Fibroblast of skin of right biceps (primary cell): Measurements from ENCODE around the gene GTF2A1.
"Not testable (repeated sequence)": the region's sequence is repeated elsewhere in the genome, so short reads cannot be mapped to it uniquely, and the experiment has no call there.

Experiments
- DNase-seq: peaks from one replicate; pipeline ENCODE4 v3.0.0-alpha.2; 2013

Gene GTF2A1

DNA sequence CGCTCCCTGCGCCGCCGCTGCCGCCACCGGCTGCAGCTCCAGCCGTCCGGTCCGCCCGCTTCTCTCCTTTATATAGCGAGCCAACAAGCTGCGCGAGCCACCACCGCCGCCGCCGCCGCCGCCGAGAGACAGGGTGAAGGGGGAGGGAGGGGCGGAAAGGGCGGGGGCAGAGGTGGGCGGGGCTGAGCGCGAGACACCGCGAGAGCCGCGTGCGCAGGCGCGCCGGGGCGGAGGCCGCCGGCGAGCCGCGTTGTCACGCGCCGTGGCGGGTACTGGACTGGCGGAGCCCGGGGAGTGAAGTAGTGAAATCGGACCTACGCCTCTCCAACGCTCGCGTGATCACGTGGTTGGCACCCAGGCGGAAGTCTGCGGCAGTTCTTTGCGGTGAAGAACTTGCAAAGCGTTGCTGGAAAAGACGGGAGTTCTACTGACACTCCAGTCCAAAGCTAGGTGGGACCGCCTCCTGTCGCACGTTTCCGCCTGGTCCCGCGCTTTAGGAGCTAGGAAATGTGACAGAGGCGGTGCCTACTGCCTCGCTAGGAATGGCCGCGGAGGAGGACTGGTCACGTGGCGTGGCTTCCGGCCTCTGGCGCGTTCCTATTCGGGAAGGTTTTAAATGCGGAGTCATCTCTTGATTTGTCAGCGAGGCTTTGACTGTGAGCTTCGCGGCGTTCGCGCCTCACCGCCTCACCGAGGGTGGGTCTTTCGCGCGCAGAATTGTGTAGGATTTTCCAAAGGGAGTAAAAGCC lies at the start of gene GTF2A1:
TSS of gene GTF2A1 (minus strand) at position 130 of the 749 bp plus-strand sequence. CDS start 441 bp downstream, outside the sequence.
- peak; percentile 97 for DNase-seq

DNA sequence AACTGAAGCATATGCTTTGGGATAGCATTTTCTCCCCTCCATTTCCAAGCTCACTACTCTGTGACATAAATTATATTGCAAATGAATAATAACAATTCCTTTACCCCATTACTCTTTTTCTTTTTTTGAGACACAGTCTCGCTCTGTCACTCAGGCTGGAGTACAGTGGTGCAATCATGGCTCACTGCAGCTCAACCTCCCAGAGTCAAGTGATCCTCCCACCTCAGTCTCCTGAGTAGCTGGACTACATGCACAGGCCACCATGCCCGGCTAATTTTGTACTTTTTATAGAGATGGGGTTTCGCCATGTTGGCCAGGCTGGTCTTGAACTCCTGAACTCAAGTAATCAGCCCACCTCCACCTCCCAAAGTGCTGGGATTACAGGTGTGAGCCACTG lies 49.2 kb upstream of the GTF2A1 start:
- no peak for DNase-seq

DNA sequence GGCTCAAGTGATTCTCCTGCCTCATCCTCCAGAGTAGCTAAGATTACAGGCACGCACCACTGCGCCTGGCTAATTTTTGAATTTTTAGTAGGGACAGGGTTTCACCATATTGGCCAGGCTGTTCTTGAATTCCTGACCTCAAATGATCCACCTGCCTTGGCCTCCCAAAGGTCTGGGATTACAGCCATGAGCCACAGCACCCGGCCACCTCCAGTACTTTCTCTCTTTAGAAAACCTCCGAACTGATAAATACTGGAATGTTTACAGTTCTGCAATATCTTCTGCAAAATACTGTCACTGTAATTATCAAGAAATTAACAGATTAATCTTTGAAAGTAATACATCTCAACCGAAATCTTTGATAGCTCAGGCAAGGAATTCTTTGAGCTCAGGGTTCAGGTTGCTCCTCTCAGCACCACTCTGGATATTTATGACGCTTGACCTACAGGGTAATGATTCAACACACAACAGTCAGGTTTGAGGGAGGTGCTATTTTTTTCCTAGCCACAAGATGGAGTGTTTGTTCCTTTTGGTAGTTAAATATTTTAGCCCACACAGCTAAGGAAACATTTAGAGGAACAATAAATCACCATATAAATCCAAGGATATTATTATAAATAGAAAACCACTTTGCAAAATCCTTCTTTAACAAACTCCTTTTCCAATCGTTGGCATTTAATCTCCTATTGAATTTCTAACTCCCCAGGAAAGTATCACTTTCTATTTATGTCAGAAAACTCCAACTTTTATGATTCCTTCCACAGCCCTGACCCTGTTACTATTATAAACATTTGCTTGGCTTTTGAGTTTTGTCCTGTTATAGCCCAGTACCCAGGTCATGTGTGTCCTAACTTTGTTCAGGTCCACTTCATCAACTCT lies 48.6 kb upstream of the GTF2A1 start:
- peak; percentile 60 for DNase-seq

DNA sequence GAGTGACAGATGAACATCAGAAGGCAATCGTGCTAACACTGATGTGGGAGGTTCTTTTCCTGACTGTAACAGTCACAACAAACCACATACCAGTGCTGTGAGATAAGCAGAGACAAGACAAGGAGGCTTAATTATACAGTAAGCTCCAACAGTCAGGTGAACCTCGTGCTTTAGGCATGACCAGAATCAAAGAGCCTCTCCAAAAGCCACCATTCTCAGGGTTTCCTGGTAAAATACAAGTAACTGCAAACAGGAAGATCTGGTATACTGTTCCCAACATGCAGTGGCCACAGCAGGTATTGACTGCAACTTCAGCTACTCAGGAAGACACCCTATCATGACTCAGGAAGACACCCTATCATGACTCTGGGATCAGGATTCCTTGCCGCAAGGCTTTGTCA lies 47.3 kb upstream of the GTF2A1 start:
- DNase-seq: no peak

DNA sequence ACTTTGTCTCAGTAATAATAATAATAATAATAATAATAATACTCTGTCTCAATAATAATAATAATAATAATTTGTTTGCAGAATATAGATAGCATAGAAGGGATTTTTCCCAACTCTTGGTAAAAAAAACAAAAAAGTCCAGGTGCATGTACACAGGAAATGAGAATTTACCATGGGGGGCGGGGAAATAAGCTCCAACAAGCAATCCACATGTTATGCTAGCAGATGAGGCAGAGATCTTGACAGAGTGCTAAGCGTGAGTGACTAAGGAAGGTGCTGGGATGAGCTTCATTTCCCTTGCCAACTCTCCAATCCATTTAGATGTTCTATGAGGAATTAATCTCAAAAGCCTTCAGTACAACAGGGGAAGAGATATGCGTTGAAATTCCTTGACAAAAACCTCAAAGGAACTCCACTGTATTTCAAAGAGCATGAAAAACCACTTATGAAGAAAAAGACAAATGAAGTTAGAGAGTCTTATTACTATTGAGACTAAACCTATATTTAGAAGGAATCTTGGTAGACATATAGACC lies 44.9 kb upstream of the GTF2A1 start:
- DNase-seq: no peak

DNA sequence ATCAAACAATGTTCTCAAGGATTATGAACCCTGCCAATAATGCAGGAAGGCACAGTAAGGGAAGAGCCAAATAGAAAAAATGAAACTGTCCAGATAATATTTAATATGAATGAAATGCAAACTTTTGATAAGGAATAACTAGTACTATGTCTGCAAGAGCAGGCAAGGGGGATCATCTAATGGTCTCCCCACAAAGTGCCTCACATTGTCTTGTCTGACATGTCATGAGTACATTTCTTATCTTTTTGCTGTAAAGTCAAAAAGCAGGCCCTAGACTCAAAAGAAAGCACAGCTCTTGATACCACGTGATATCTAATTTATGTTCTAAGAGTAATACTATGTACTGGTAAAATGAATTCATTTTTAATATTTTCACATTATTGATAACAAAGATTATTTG lies 43.9 kb upstream of the GTF2A1 start:
- no peak for DNase-seq

DNA sequence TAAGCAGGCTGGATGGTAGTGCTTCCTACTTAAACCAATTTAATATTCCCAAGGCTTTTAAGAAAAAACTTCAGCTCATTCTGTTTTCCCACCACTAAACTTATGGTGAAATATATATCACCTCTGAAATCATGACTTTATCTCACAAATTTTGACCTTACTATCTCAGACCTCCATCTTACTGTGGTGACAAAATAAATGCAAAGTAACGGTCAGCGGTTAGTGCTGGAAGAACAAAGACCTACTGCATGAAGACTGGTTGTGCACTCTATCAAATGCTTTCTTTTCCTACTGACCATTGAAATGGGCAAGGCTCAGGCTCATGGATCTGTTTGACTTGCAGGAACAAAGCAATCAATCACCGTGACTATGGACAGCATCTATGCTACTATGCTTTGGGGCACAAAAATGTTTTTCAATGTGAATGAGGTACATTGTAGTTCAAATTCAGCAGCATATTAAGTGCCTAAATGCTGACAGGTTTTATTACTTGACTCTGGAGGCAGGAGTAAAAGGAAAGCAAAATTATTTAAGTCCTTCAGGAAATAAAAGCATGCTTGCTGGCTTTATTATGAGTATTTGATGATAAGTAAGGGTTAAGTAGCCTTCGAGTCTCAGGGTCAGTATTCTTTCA lies 43.1 kb upstream of the GTF2A1 start:
- no peak for DNase-seq

DNA sequence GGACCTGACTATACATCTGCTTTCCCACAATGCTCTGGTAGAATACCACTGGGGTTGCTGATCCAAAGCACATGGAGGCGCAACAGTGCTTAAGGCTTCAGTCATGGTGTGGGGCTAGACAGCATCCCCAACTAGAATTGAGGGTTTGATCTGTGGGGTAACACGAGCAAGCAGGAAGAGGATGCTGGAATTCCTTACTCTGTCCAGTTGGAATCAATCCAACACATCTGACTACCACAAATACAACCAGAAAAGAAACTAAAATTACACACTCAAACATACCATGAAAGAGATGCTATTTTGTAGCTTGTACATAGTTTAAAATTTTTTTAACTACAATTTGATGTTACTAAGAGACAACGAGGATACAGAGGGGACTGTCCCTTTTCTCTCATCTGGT lies 40.4 kb upstream of the GTF2A1 start:
- peak; percentile 12 for DNase-seq

DNA sequence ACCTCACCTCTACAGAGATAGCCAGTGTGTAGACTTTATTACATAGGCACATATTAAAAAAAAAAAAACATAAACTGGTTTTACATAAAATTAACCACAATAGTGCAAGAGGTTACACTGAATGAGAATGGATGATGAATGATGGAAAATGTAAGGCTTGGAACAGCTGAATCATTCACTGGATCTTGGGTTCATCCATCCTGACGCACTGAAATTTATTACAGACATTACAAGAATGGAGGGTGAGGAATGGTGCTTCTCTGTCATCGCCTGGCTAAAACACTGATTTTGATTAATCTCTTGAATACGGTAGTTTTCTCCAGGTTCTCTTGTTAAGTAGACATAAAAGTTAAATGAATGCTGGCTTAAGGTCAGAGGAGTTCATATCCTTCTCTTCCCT lies 40.0 kb upstream of the GTF2A1 start:
- peak; percentile 32 for DNase-seq

DNA sequence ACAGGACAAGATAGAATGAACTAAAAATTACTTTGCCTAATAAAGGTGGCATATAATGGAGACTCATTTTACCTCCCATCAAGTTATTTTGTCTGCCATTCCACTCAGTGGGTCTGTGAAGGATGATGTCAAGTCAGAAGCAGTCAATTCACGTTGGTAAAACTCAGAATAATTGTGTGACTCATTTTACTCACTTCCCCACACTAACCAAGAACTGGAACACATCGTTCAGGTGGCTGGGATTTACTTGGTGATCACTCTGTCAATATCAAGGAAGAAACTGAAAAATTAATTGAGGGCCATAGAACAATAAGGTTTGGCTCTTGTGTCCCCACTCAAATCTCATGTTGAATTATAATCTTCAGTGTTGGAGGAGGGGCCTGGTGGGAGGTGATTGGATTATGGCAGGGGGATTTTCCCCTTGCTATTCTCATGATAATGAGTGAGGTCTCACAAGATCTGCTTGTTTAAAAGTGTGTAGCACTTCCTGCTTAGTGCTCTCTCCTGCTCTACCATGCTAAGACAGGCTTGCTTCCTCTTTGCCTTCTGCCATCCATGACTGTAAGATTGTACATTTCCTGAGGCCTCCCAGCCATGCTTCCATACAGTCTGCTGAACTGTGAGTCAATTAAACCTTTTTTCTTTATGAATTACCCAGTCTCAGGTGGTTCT lies 35.7 kb upstream of the GTF2A1 start:
- DNase-seq: no peak

DNA sequence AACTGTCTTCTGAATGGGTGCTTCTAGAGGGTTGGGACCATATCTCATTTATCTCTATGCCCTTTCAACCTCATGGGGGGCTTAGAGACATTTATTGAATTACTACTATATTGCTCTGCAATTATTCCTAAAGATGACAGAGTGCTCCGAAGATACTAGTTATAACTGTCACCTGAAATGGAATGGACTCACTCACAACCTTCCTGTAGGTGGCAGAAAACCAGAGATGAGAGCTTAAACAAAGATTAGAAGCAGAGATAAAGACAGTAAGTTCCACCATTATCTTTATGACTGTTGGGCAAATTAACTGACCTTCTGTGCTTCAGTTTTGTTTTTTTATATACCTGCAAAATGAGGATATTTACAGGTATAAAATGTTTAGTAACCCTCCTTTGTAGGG lies 31.5 kb upstream of the GTF2A1 start:
- no peak for DNase-seq

DNA sequence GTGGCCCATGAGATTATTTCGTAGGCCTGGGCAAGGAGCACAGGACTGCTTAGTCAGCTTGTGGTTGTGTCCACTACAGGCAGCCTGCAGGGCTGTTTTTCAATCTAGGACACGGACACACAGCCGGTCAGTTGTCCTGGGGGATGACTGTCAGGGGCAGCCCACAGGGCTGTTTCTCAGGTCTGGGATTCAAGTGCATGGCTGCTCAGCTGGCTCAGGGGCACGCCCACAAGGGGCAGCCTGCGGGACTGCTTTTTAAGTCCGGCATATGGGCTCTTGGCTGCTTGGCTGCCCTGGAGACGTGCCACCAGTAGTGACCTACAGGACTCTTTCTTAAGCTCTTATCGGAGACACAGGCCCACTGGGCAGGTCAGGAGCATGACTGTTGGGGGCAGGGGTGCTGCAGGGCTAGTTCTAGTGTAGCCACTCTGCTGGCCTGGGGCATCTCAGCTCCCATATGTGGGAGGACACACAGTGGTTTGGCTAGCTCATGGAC lies 26.6 kb upstream of the GTF2A1 start:
- no peak for DNase-seq

DNA sequence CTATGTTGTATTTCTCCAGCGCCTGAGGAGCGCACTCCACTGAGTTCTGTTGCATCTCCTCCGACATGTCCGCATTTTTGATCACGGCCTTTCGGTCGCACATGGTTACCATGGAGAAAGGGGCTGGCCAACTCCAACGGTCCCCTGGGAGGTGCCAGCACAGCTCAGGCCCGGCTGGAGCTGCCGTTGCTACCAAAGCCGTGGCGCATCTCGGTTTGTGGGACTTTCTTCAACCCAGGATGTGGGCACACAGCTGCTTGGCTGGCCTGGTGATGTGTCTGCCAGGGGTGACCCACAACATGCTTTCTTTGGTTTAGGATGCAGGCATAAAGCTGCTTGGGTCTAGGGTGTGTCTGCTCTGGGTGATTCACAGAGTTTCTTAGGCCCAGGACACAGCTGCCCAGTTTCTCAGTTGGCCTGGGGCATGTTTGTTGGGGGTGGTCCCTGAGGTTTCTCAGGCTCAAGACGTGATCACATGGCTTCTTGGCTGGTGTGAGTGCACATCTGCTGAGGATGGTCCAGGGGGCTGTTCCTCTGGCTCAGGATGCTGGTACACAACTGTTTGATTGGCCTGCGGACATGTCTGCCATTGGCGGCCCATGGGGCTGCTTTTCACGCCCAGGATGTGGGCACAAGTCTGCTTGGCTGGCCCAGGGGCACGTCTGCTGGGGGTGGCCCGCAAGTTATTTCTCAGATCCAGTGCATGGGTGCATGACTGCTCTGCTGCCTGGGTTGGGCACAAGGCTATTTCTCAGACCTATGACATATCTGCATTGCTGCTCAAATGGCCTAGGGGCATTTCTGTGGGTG lies 25.9 kb upstream of the GTF2A1 start:
- no peak for DNase-seq

DNA sequence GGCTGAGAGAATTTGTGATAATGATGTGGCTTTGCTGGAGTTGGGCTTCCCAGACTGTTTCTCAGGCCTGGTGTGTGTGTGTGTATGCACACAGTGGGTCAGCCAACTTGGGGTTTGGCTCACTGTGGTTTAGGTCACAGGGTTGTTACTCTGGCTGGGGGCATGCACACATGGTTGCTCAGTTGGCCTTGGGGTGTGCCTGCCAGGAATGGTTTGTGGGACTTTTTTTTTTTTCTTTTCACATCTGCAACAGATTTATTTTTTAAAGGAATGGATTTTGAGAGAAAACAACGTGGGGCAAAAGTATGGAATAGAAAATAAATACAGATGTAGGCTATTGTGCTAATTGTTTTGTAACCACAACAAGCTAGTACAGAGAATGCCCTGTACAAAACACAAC lies 25.0 kb upstream of the GTF2A1 start:
- DNase-seq: no peak

DNA sequence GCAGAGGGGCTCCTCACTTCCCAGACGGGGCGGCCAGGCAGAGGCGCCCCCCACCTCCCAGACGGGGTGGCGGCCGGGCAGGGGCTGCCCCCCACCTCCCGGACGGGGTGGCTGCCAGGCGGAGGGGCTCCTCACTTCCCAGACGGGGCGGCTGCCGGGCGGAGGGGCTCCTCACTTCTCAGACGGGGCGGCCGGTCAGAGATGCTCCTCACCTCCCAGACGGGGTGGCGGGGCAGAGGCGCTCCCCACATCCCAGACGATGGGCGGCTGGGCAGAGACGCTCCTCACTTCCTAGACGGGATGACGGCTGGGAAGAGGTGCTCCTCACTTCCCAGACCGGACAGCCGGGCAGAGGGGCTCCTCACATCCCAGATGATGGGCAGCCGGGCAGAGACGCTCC lies 23.7 kb upstream of the GTF2A1 start:
- DNase-seq: not testable (repeated sequence)

DNA sequence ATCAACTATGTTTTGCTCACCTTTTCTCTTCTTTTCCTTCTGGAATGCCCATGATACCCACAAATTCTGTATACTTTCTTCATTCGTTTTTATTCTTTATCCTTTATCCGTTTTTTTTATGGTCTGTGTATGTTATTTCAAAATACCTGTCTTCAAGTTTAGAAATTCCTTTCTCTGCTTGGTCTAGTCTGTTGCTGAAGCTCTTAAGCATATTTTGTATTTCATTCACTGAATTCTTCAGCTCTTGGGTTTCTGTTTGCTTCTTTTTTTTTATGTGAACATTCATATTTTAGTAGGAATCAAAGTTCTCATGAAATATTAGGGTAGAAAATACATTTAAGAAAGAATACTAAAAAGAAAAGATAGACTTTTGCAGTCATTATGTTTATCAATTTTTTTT lies 22.7 kb upstream of the GTF2A1 start:
- no peak for DNase-seq

DNA sequence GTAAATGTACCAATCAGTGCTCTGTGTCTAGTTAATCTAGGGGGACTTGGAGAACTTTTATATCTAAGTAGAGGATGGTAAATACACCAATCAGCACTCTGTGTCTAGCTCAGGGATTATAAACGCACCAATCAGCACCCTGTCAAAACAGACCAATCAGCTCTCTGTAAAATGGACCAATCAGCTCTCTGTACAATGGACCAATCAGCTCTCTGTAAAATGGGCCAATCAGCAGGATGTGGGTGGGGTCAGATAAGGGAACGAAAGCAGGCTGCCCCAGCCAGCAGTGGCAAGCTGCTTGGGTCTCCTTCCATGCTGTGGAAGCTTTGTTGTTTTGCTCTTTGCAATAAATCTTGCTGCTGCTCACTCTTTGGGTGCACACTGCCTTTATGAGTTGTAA lies 16.1 kb upstream of the GTF2A1 start:
- DNase-seq: not testable (repeated sequence)

DNA sequence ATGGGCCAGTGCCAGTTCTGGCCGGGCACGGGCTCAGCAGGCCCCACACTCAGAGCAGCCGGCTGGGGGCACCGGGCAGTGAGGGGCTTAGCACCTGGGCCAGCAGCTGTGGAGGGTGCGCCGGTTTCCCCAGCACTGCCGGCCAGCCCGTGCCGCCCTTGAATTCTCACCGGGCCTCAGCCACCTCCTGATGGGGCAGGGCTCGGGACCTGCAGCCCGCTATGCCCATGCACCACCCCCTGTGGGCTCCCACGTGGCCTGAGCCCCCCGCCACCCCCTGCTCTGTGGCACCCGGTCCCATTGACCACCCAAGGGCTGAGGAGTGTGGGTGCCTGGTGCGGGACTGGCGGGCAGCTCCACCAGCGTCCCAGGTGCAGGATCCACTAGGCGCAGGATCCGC lies 15.4 kb upstream of the GTF2A1 start:
- DNase-seq: no peak

DNA sequence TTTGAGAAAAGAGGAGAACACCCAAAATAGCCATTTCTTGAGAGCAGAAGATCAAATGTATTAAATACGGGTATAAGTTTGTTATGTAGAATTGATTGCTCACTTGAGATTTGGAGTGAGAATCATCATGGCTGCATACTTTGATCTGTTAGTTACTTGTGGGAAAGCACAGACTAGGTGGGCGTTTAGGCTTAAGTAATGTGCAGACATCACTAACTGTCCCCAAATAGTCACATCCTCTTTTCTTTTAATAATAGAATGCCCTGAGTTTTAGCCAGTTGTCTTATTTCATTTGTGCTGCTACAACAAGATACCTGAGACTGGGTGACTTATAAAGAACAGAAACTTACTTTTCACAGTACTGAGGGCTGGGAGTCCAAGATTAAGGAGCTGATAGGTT lies 14.3 kb upstream of the GTF2A1 start:
- no peak for DNase-seq

DNA sequence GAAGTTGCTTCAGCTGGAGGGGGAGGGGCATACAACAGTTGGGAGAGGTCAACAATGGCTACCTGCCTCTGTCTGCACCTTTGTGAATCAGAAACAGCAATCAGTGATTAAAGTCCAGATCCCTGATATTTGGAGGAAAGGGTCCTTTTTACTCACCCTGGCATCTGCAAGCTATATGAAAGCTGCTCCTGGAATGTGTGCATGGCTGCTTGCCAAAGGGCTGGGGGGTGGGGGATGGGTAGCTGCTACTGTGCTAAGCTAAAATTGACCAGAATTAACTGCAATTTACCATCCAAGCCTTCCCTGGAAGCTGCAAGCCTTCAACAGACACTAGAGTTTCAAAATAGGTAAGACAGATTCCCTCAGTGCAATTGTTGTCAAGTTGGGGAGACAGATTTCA lies 13.5 kb upstream of the GTF2A1 start:
- DNase-seq: peak; percentile 35

DNA sequence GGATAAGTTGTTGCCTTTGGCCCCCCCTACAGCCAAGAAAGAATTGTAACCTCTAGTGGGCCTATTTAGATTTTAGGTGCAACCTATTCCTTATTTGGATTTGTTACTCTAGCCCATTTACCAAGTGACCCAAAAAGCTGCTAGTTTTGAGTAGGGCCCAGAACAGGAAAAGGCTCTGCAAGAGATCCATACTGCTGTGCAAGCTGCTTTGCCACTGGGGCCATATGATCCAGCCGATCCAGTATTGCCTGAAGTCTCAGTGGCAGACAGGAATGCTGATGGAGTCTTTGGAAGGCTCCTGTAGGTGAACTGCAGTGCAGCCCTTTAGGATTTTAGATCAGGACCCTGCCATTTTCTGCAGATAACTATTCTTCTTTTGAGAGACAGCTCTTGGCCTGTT lies 12.9 kb upstream of the GTF2A1 start:
- DNase-seq: no peak

DNA sequence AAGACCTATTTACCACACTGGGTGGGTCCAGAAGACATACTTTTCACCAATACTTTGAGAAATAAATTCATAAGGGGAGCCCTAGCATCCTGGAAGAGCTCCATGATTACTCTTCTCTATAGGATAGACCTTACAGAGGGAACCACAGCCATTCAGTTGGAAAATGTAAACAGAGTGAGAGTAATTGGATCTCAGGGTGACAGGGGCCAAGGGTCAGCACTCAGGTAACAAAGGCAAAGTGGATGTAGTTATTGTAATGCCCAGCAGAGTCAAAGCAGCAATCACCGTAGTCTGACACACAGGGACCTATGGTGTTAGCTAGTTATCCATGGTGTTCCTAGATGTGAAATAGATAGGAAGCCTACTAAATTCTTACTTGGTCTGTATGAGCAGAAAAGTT lies 10.8 kb upstream of the GTF2A1 start:
- DNase-seq: no peak
